Measurements from ENCODE around the gene USP36. TPM values are rescaled to one million over a fixed set of nuclear protein-coding genes. Genes with fewer than 3 reads are reported as not detected.

USP36 gene
- polyA plus RNA-seq, 1 donor (not counting 4 experiments of a cell fraction or from before 2014, with no cell fraction given), result 25.2 TPM

- Histone ChIP-seq H3K4me3 (ENCODE audit: control insufficient read depth in 2 of 3, extremely low read depth in 1 of 3, insufficient read depth in 2 of 3, low read depth in 1 of 3, low read length in 3 of 3) (no peak overlapping the region), H3K9me1 (ENCODE audit: control insufficient read depth, extremely low read depth, insufficient read depth, low read length) (no peaks in the 10 kb centered on the region), H3K4me1 (ENCODE audit: control insufficient read depth, extremely low read depth, insufficient read depth, low read length) (no peaks in the 10 kb centered on the region), H3K9ac (ENCODE audit: control insufficient read depth, extremely low read depth, insufficient read depth, low read length) (no peak overlapping the region), H3K79me2 (ENCODE audit: control insufficient read depth, insufficient read depth, low read length) (no peaks in the 10 kb centered on the region), H3K27me3 (ENCODE audit: control insufficient read depth, extremely low read depth, insufficient read depth, low read length) (peaks cover 13% of the 10 kb centered on the region), H3K4me2 (ENCODE audit: control insufficient read depth, extremely low read depth, insufficient read depth, low read depth, low read length) (no peak overlapping the region), H3K9me3 (ENCODE audit: control insufficient read depth, low read depth, low read length) (no peaks in the 10 kb centered on the region), H2AFZ (ENCODE audit: control insufficient read depth, low read length) (no peak overlapping the region), H4K20me1 (ENCODE audit: control insufficient read depth, extremely low read depth, insufficient read depth, low read length) (peaks cover 2% of the 10 kb centered on the region), H3K36me3 (ENCODE audit: control insufficient read depth in 2 of 2, extremely low read depth in 1 of 2, insufficient read depth in 2 of 2, low read length in 2 of 2) (no peaks in the 10 kb centered on the region), H3K27ac (ENCODE audit: control insufficient read depth, insufficient read depth, low read length) (no peak overlapping the region)
- FAIRE-seq, result no peak
- TF ChIP-seq EZH2 (IDR thresholded peaks at IDR 0.05; ENCODE audit: low read length) (no peak), CTCF (optimal IDR thresholded peaks at IDR 0.05 in 1 of 3, IDR thresholded peaks at IDR 0.05 in 1 of 3, conservative IDR thresholded peaks at IDR 0.05 in 1 of 3; ENCODE audit: extremely low read depth in 1 of 3, insufficient read depth in 2 of 3, low read length in 3 of 3) (no peak)
- DNase-seq (ENCODE audit: low read depth, low spot score), result no peak
- dilution Hi-C loops (cut with MboI; ENCODE audit: extremely low pct_ligation_motif_present, low sequenced_read_pairs), result no loop called here
These were observed 48.9 kb upstream of the USP36 start for GRCh38 chr17:78889531-78889930.

- FAIRE-seq, result no peak
- H3K4me1 ChIP-seq (ENCODE audit: control insufficient read depth, extremely low read depth, insufficient read depth, low read length), result peaks cover 2% of the 10 kb centered on the region
- H3K27me3 ChIP-seq (ENCODE audit: control insufficient read depth, extremely low read depth, insufficient read depth, low read length), result peaks cover 12% of the 10 kb centered on the region
- H2AFZ ChIP-seq (ENCODE audit: control insufficient read depth, low read length), result no peak overlapping the region
- no peak for DNase-seq (ENCODE audit: low read depth, low spot score)
- H3K9me3 ChIP-seq (ENCODE audit: control insufficient read depth, low read depth, low read length), result no peaks in the 10 kb centered on the region
- no peak overlapping the region for H3K27ac ChIP-seq (ENCODE audit: control insufficient read depth, insufficient read depth, low read length)
- no peaks in the 10 kb centered on the region for H3K9me1 ChIP-seq (ENCODE audit: control insufficient read depth, extremely low read depth, insufficient read depth, low read length)
- no peak for TF ChIP-seq EZH2 (IDR thresholded peaks at IDR 0.05; ENCODE audit: low read length)
- no peak for TF ChIP-seq CTCF (optimal IDR thresholded peaks at IDR 0.05 in 1 of 3, IDR thresholded peaks at IDR 0.05 in 1 of 3, conservative IDR thresholded peaks at IDR 0.05 in 1 of 3; ENCODE audit: extremely low read depth in 1 of 3, insufficient read depth in 2 of 3, low read length in 3 of 3)
- no peaks in the 10 kb centered on the region for H3K79me2 ChIP-seq (ENCODE audit: control insufficient read depth, insufficient read depth, low read length)
- no peak overlapping the region for H3K4me3 ChIP-seq (ENCODE audit: control insufficient read depth in 2 of 3, extremely low read depth in 1 of 3, insufficient read depth in 2 of 3, low read depth in 1 of 3, low read length in 3 of 3)
- no peaks in the 10 kb centered on the region for H3K36me3 ChIP-seq (ENCODE audit: control insufficient read depth in 2 of 2, extremely low read depth in 1 of 2, insufficient read depth in 2 of 2, low read length in 2 of 2)
- H3K9ac ChIP-seq (ENCODE audit: control insufficient read depth, extremely low read depth, insufficient read depth, low read length), result no peak overlapping the region
- peaks cover 2% of the 10 kb centered on the region for H4K20me1 ChIP-seq (ENCODE audit: control insufficient read depth, extremely low read depth, insufficient read depth, low read length)
- dilution Hi-C loops (cut with MboI; ENCODE audit: extremely low pct_ligation_motif_present, low sequenced_read_pairs), result no loop called here
- H3K4me2 ChIP-seq (ENCODE audit: control insufficient read depth, extremely low read depth, insufficient read depth, low read depth, low read length), result no peak overlapping the region
These were observed 48.4 kb upstream of the USP36 start for GRCh38 chr17:78888941-78889518.
